A549 (cell line): ENCODE data around the gene PRUNE2. TPM values are rescaled to one million over a fixed set of nuclear protein-coding genes. Genes with fewer than 3 reads are reported as not detected.

ENCODE experiments used
- ATAC-seq, 2 experiments: fragments of 200-7000 bp in 1 of 2; fragments of >200 bp in 1 of 2; cut with Nextera tagmentation in 1 of 2; cut with Tn5 transposase in 1 of 2; 3 replicates each; pipeline versions ENCODE4 v1.8.0 to v1.9.1; 2018 to 2020; ENCODE audit warnings: mild to moderate bottlenecking in 1 of 2, moderate library complexity in 1 of 2
- CTCF ChIA-PET: fragments of 300-600 bp; sonication (Branson Sonifier 250); formaldehyde crosslinking; extraction: SDS; loops from one replicate; lab custom pipeline; 2021; ENCODE audit warnings: antibody characterized with exemption, inconsistent platforms; lab: Yijun Ruan, JAX
- POLR2A ChIA-PET: fragments of 350-600 bp; formaldehyde crosslinking; extraction: SDS; loops from one replicate; lab custom pipeline; 2021; ENCODE audit warnings: antibody characterized with exemption, inconsistent platforms; lab: Yijun Ruan, JAX
- DNase-seq, 2 experiments: peaks; one replicate each; pipeline versions ENCODE4 v3.0.0 to v3.0.0-alpha.2; 2011 to 2016; ENCODE audit warnings: low read depth in 1 of 2, low spot score in 1 of 2
- FAIRE-seq: peaks from 2 replicates; lab custom pipeline; 2011; peaks lifted over from hg19 to GRCh38; lab: Jason Lieb, UNC
- H3K27ac ChIP-seq, 2 experiments: fragments of >200 bp; sonication (Bioruptor Twin); formaldehyde crosslinking; 3 replicates each; pipeline ENCODE4 v1.5.1; 2016 to 2017
- H3K4me1 ChIP-seq: fragments of >200 bp; sonication (Bioruptor Twin); formaldehyde crosslinking; 3 replicates; pipeline ENCODE4 v1.6.1; 2016
- H3K4me2 ChIP-seq: fragments of >200 bp; sonication (Bioruptor Twin); formaldehyde crosslinking; 3 replicates; pipeline ENCODE4 v1.6.1; 2016
- H3K4me3 ChIP-seq: fragments of >200 bp; sonication (Bioruptor Twin); formaldehyde crosslinking; 3 replicates; pipeline ENCODE4 v1.5.1; 2016
- H3K9me3 ChIP-seq: fragments of >200 bp; sonication (Bioruptor Twin); formaldehyde crosslinking; 3 replicates; pipeline ENCODE4 v1.6.1; 2016
- ATOH8 ChIP-seq: fragments of 250-450 bp; sonication (Bioruptor Pico); IDR thresholded peaks from 2 replicates; pipeline ENCODE4 v1.5.0; 2020; ENCODE audit warnings: low read depth, mild to moderate bottlenecking, moderate library complexity
- BCL3 ChIP-seq: fragments of >200 bp; sonication (Bioruptor Twin); formaldehyde crosslinking; IDR thresholded peaks from 3 replicates; pipeline ENCODE4 v1.6.1; 2016
- CBX8 ChIP-seq: fragments of 200-600 bp; sonication (generic); IDR thresholded peaks from 2 replicates; pipeline ENCODE4 v1.6.1; 2016
- CTCF ChIP-seq: fragments of >200 bp; sonication (Bioruptor Twin); formaldehyde crosslinking; IDR thresholded peaks from 3 replicates; pipeline ENCODE4 v1.5.1; 2016
- E2F6 ChIP-seq: IDR thresholded peaks from 2 replicates; pipeline ENCODE4 v1.6.1; 2012; ENCODE audit warnings: low read depth, borderline replicate concordance
- EHF ChIP-seq: fragments of 250-450 bp; sonication (Bioruptor Pico); IDR thresholded peaks from 2 replicates; pipeline ENCODE4 v1.5.0; 2020; ENCODE audit warnings: mild to moderate bottlenecking
- ESRRA ChIP-seq: fragments of 150-350 bp; IDR thresholded peaks from 2 replicates; pipeline ENCODE4 v1.6.1; 2014; ENCODE audit warnings: mild to moderate bottlenecking, low read length, borderline replicate concordance
- FOXS1 ChIP-seq: fragments of 250-450 bp; sonication (Bioruptor Pico); IDR thresholded peaks from 2 replicates; pipeline ENCODE4 v1.5.0; 2020; ENCODE audit warnings: mild to moderate bottlenecking, moderate library complexity
- HOXB13 ChIP-seq: fragments of 250-450 bp; sonication (Bioruptor Pico); IDR thresholded peaks from 2 replicates; pipeline ENCODE4 v1.5.0; 2020; ENCODE audit warnings: low read depth, mild to moderate bottlenecking, moderate library complexity
- HOXB5 ChIP-seq: fragments of 250-450 bp; sonication (Bioruptor Pico); IDR thresholded peaks from 2 replicates; pipeline ENCODE4 v1.5.0; 2020; ENCODE audit warnings: mild to moderate bottlenecking, moderate library complexity
- JUNB ChIP-seq: fragments of >200 bp; sonication (Bioruptor Twin); formaldehyde crosslinking; IDR thresholded peaks from 2 replicates; pipeline ENCODE4 v1.6.1; 2016
- KDM1A ChIP-seq: fragments of 200-600 bp; sonication (generic); IDR thresholded peaks from 2 replicates; pipeline ENCODE4 v1.6.1; 2016; ENCODE audit warnings: low read depth, mild to moderate bottlenecking
- MYC ChIP-seq: IDR thresholded peaks from 2 replicates; pipeline ENCODE4 v1.6.1; 2012; ENCODE audit warnings: mild to moderate bottlenecking, inconsistent platforms, low read length, improper control_type of control experiment, borderline replicate concordance
- NFE2L2 ChIP-seq: fragments of 150-350 bp; conservative IDR thresholded peaks from 2 replicates; pipeline ENCODE4 v1.6.1; 2014; ENCODE audit warnings: low read length
- NR3C1 ChIP-seq: fragments of >200 bp; sonication (Bioruptor Twin); formaldehyde crosslinking; IDR thresholded peaks from 3 replicates; pipeline ENCODE4 v1.6.1; 2017
- POLR2AphosphoS2 ChIP-seq: conservative IDR thresholded peaks from 2 replicates; pipeline ENCODE4 v1.6.1; 2012; ENCODE audit warnings: low read length, improper control_type of control experiment, inconsistent platforms
- RFX5 ChIP-seq: fragments of 450-650 bp; IDR thresholded peaks from 2 replicates; pipeline ENCODE4 v1.7.1; 2014; ENCODE audit warnings: antibody characterized with exemption, mild to moderate bottlenecking, moderate library complexity
- SMC3 ChIP-seq: fragments of >200 bp; sonication (Bioruptor Twin); formaldehyde crosslinking; IDR thresholded peaks from 3 replicates; pipeline ENCODE4 v1.6.1; 2018; ENCODE audit warnings: inconsistent platforms
- ZC3H11A ChIP-seq: fragments of 450-650 bp; IDR thresholded peaks from 2 replicates; pipeline ENCODE4 v1.6.1; 2014; ENCODE audit warnings: antibody characterized with exemption, mild to moderate bottlenecking
- ZFP36 ChIP-seq: fragments of 450-650 bp; IDR thresholded peaks from 2 replicates; pipeline ENCODE4 v1.6.1; 2014; ENCODE audit warnings: borderline replicate concordance; ENCODE audit not compliant: partially characterized antibody
- WGBS: methylation state at CpG from one replicate; pipeline ENCODE4 v1.1.6; 2017; ENCODE audit errors: missing lambda C conversion rate; 5-methylcytosine and 5-hydroxymethylcytosine counted together
- polyA plus RNA-seq, 4 experiments: library from polyadenylated mRNA; depleted of rRNA in 3 of 4; stranded (reverse); fragments of >200 nt; fragmentation: RNase III in 1 of 4; extraction: RNeasy Plus Mini Kit Qiagen cat#74134 plus additional on column Dnase treatment in 1 of 4; gene quantifications; 2 replicates in 3 of 4; 3 replicates in 1 of 4; pipeline ENCODE4 v1.2.3, GENCODE V29; 2011 to 2017

PRUNE2 gene
- polyA plus RNA-seq, 2 of the 4 experiments (the other 2 are of a cell fraction) = 0.04 TPM; not detected in 1

GRCh38 chr9:76703270-76703669, 202.6 kb downstream of the PRUNE2 start:
- FAIRE-seq (no peak), DNase-seq (no peak), ATAC-seq (no peak)
- 38% methylated on average over 7 of the region's 7 CpGs for WGBS
- Histone ChIP-seq H3K4me3 (no peak overlapping the region), H3K27ac (no peak overlapping the region), H3K4me2 (no peak overlapping the region), H3K9me3 (no peaks in the 10 kb centered on the region), H3K4me1 (no peaks in the 10 kb centered on the region)
- CTCF ChIA-PET = interaction anchor here (0.8 to 8.4 kb wide), 15 partner anchors 9 to 1502 kb away, joined by 3 to 78 read pairs (median 5); partner anchors contain the start of genes GCNT1 and RFK
- POLR2A ChIA-PET = interaction anchor here (0.6 kb wide), 1 partner anchor 1501 kb away, joined by 4 read pairs; no protein-coding TSS in a partner anchor
- TF ChIP-seq E2F6 = no peak
- no peak for TF ChIP-seq EHF
- no peak for TF ChIP-seq MYC
- TF ChIP-seq CBX8 = no peak
- TF ChIP-seq POLR2AphosphoS2 = no peak
- TF ChIP-seq HOXB13 (CRISPR knock-in tag) = no peak
- TF ChIP-seq RFX5 = no peak
- no peak for TF ChIP-seq JUNB
- no peak for TF ChIP-seq CTCF
- no peak for TF ChIP-seq ZC3H11A
- no peak for TF ChIP-seq SMC3
- TF ChIP-seq FOXS1 (CRISPR knock-in tag) = no peak

GRCh38 chr9:76701441-76702039, 204.4 kb downstream of the PRUNE2 start:
- ChIA-PET POLR2A (no interaction called here), CTCF (interaction anchor here (0.6 to 8.4 kb wide), 6 partner anchors 10 to 253 kb away, joined by 3 to 78 read pairs (median 14); partner anchors contain the start of gene GCNT1)
- DNase-seq (no peak), FAIRE-seq (no peak), ATAC-seq (no peak)
- H3K27ac ChIP-seq = no peak overlapping the region
- H3K4me2 ChIP-seq = no peak overlapping the region
- H3K9me3 ChIP-seq = no peaks in the 10 kb centered on the region
- no peak overlapping the region for H3K4me3 ChIP-seq
- H3K4me1 ChIP-seq = no peaks in the 10 kb centered on the region
- WGBS = 26% methylated on average over 3 of the region's 3 CpGs
- TF ChIP-seq MYC = no peak
- TF ChIP-seq ESRRA = no peak
- no peak for TF ChIP-seq HOXB5 (CRISPR knock-in tag)
- no peak for TF ChIP-seq JUNB
- TF ChIP-seq ZFP36 = no peak
- no peak for TF ChIP-seq ATOH8 (CRISPR knock-in tag)
- no peak for TF ChIP-seq BCL3
- TF ChIP-seq KDM1A = no peak
- no peak for TF ChIP-seq NFE2L2
- TF ChIP-seq NR3C1 = no peak
